ENCODE data around the gene SPOCD1.

DNA sequence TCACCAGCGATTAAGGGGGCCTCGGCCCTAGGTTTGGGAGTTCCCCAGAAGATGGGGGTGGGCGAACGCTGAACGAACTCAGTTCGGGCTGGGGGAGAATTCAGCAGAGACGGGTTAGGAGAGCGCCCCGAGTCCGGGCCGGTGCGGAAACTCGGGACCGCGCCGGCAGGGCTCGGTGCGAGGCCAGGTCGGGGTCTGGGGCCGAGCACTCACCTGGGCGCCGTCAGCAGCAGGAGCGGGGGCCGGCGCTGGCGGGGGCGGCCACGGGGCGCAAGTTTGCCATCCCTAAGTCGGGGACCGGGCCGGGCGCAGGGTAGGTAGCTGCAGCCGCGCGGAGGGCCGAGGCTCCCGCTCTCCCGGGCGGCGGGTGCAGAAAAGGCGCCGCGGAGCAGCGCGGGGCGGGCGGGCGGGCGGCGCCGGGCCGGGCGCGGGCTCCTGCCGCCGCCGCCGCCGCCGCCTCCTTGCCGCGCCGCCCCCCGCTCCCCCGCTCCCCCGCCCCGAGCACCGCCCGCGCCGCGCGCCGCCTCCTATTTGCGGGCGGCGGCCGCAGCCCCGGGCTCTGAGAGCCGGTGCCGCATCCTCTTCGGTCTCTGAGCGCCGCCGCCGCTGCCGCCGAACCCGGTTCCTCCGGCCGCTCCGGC is 52.0 kb downstream of the SPOCD1 start:
- TF ChIP-seq, protein P1, sequence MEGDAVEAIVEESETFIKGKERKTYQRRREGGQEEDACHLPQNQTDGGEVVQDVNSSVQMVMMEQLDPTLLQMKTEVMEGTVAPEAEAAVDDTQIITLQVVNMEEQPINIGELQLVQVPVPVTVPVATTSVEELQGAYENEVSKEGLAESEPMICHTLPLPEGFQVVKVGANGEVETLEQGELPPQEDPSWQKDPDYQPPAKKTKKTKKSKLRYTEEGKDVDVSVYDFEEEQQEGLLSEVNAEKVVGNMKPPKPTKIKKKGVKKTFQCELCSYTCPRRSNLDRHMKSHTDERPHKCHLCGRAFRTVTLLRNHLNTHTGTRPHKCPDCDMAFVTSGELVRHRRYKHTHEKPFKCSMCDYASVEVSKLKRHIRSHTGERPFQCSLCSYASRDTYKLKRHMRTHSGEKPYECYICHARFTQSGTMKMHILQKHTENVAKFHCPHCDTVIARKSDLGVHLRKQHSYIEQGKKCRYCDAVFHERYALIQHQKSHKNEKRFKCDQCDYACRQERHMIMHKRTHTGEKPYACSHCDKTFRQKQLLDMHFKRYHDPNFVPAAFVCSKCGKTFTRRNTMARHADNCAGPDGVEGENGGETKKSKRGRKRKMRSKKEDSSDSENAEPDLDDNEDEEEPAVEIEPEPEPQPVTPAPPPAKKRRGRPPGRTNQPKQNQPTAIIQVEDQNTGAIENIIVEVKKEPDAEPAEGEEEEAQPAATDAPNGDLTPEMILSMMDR (conservative IDR thresholded peaks at IDR 0.05; ENCODE audit: low read length): no peak
- no peak for TF ChIP-seq EZH2phosphoT487 (IDR thresholded peaks at IDR 0.05; ENCODE audit: borderline replicate concordance, low read depth, low read length)
